ENCODE measurements around the gene SENP2.
"Not testable (repeated sequence)": the region's sequence is repeated elsewhere in the genome, so short reads cannot be mapped to it uniquely, and the experiment has no call there.

Gene SENP2

GRCh38 chr3:185658504-185658912 lies 72.4 kb downstream of the SENP2 start:
- no peak overlapping the region for H3K4me3 ChIP-seq (ENCODE audit: low read depth, low read length)
- TF ChIP-seq CTCF (IDR thresholded peaks at IDR 0.05; ENCODE audit: borderline replicate concordance, insufficient read depth, low read depth, low read length) = no peak

GRCh38 chr3:185658943-185659342 lies 72.8 kb downstream of the SENP2 start:
- TF ChIP-seq CTCF (IDR thresholded peaks at IDR 0.05; ENCODE audit: borderline replicate concordance, insufficient read depth, low read depth, low read length) = no peak
- no peak overlapping the region for H3K4me3 ChIP-seq (ENCODE audit: low read depth, low read length)

- H3K4me3 ChIP-seq (ENCODE audit: low read depth, low read length) = no peak overlapping the region
- peak; percentile 98 for TF ChIP-seq CTCF (IDR thresholded peaks at IDR 0.05; ENCODE audit: borderline replicate concordance, insufficient read depth, low read depth, low read length)
Measured at GRCh38 chr3:185659942-185660921, 74.1 kb downstream of the SENP2 start.

- H3K4me3 ChIP-seq (ENCODE audit: low read depth, low read length) = not testable (repeated sequence)
Measured at GRCh38 chr3:185661296-185661695, 75.2 kb downstream of the SENP2 start.

GRCh38 chr3:185661772-185662171 lies 75.7 kb downstream of the SENP2 start:
- TF ChIP-seq CTCF (IDR thresholded peaks at IDR 0.05; ENCODE audit: borderline replicate concordance, insufficient read depth, low read depth, low read length) = no peak
- H3K4me3 ChIP-seq (ENCODE audit: low read depth, low read length) = no peak overlapping the region

GRCh38 chr3:185663929-185664328 lies 77.8 kb downstream of the SENP2 start:
- no peak overlapping the region for H3K4me3 ChIP-seq (ENCODE audit: low read depth, low read length)
- TF ChIP-seq CTCF (IDR thresholded peaks at IDR 0.05; ENCODE audit: borderline replicate concordance, insufficient read depth, low read depth, low read length) = no peak

GRCh38 chr3:185667574-185667973 lies 81.5 kb downstream of the SENP2 start:
- no peak for TF ChIP-seq CTCF (IDR thresholded peaks at IDR 0.05; ENCODE audit: borderline replicate concordance, insufficient read depth, low read depth, low read length)
- H3K4me3 ChIP-seq (ENCODE audit: low read depth, low read length) = no peak overlapping the region

Measured in GM12875 (cell line).